ENCODE results near the gene VTA1. TPM values are rescaled to one million over a fixed set of nuclear protein-coding genes. Genes with fewer than 3 reads are reported as not detected.
"Not testable (repeated sequence)": the region's sequence is repeated elsewhere in the genome, so short reads cannot be mapped to it uniquely, and the experiment has no call there.

Gene VTA1
- total RNA-seq, 2 experiments from 2014 or later = 54.7 to 57.3 TPM

- peaks cover 13% of the 10 kb centered on the region for H3K4me1 Mint-ChIP-seq (ENCODE audit: low read depth)
- not testable (repeated sequence) for H3K36me3 Mint-ChIP-seq (ENCODE audit: low read depth); H3K27ac Mint-ChIP-seq; H3K27me3 Mint-ChIP-seq (ENCODE audit: low read depth)
- H3K4me3 Mint-ChIP-seq = peak overlapping the region; percentile 34
- intact Hi-C loops (cut with micrococcal nuclease) = loop anchor here (1.0 kb wide), 1 partner anchor 156 kb away; no protein-coding TSS in a partner anchor
- peak; percentile 58 for DNase-seq
- peaks cover 13% of the 10 kb centered on the region for H3K9me3 Mint-ChIP-seq
- CTCF ChIA-PET = interaction anchor here (0.6 to 1.4 kb wide), 6 partner anchors 11 to 155 kb away, joined by 3 to 6 read pairs (median 4); no protein-coding TSS in a partner anchor
These were observed 85.4 kb downstream of the VTA1 start for GRCh38 chr6:142232206-142233044.

- intact Hi-C loops (cut with micrococcal nuclease) = no loop called here
- no peak for DNase-seq
- Mint-ChIP-seq H3K4me3 (no peak overlapping the region), H3K9me3 (peaks cover 5% of the 10 kb centered on the region), H3K36me3 (ENCODE audit: low read depth) (no peaks in the 10 kb centered on the region), H3K27ac (no peak overlapping the region), H3K4me1 (ENCODE audit: low read depth) (peaks cover 13% of the 10 kb centered on the region), H3K27me3 (ENCODE audit: low read depth) (no peaks in the 10 kb centered on the region)
- CTCF ChIA-PET = interaction anchor here (0.5 to 0.7 kb wide), 3 partner anchors 9 to 237 kb away, joined by 3 to 5 read pairs (median 4); no protein-coding TSS in a partner anchor
These were observed 87.1 kb downstream of the VTA1 start for GRCh38 chr6:142233945-142234682.

GRCh38 chr6:142235272-142235671, 88.2 kb downstream of the VTA1 start:
- H3K4me1 Mint-ChIP-seq (ENCODE audit: low read depth) = peaks cover 13% of the 10 kb centered on the region
- no peaks in the 10 kb centered on the region for H3K27me3 Mint-ChIP-seq (ENCODE audit: low read depth)
- no peaks in the 10 kb centered on the region for H3K36me3 Mint-ChIP-seq (ENCODE audit: low read depth)
- CTCF ChIA-PET = no interaction called here
- intact Hi-C loops (cut with micrococcal nuclease) = no loop called here
- H3K27ac Mint-ChIP-seq = no peak overlapping the region
- no peaks in the 10 kb centered on the region for H3K9me3 Mint-ChIP-seq
- DNase-seq = no peak
- no peak overlapping the region for H3K4me3 Mint-ChIP-seq

GRCh38 chr6:142235791-142236190, 88.7 kb downstream of the VTA1 start:
- intact Hi-C loops (cut with micrococcal nuclease) = no loop called here

GRCh38 chr6:142236691-142237090, 89.6 kb downstream of the VTA1 start:
- DNase-seq = no peak
- H3K27me3 Mint-ChIP-seq (ENCODE audit: low read depth) = no peaks in the 10 kb centered on the region
- H3K4me1 Mint-ChIP-seq (ENCODE audit: low read depth) = peaks cover 13% of the 10 kb centered on the region
- intact Hi-C loops (cut with micrococcal nuclease) = no loop called here
- no peaks in the 10 kb centered on the region for H3K9me3 Mint-ChIP-seq
- no peak overlapping the region for H3K27ac Mint-ChIP-seq
- CTCF ChIA-PET = no interaction called here
- H3K36me3 Mint-ChIP-seq (ENCODE audit: low read depth) = no peaks in the 10 kb centered on the region
- no peak overlapping the region for H3K4me3 Mint-ChIP-seq

More at GRCh38 chr6:142235791-142236190, 88.7 kb downstream of the VTA1 start:
- Mint-ChIP-seq H3K27me3 (ENCODE audit: low read depth) (no peaks in the 10 kb centered on the region), H3K4me1 (ENCODE audit: low read depth) (peaks cover 13% of the 10 kb centered on the region), H3K9me3 (no peaks in the 10 kb centered on the region), H3K4me3 (no peak overlapping the region), H3K27ac (no peak overlapping the region), H3K36me3 (ENCODE audit: low read depth) (no peaks in the 10 kb centered on the region)
- no peak for DNase-seq
- CTCF ChIA-PET = no interaction called here

GRCh38 chr6:142238881-142239280, 91.8 kb downstream of the VTA1 start:
- Mint-ChIP-seq H3K9me3 (no peaks in the 10 kb centered on the region), H3K4me3 (no peak overlapping the region), H3K27me3 (ENCODE audit: low read depth) (no peaks in the 10 kb centered on the region), H3K4me1 (ENCODE audit: low read depth) (no peaks in the 10 kb centered on the region), H3K27ac (no peak overlapping the region), H3K36me3 (ENCODE audit: low read depth) (no peaks in the 10 kb centered on the region)
- DNase-seq = no peak
- CTCF ChIA-PET = interaction anchor here (1.2 kb wide), 1 partner anchor 31 kb away, joined by 4 read pairs; no protein-coding TSS in a partner anchor
- intact Hi-C loops (cut with micrococcal nuclease) = no loop called here

- no peak overlapping the region for H3K27ac Mint-ChIP-seq
- DNase-seq = no peak
- no peak overlapping the region for H3K4me3 Mint-ChIP-seq
- H3K36me3 Mint-ChIP-seq (ENCODE audit: low read depth) = no peaks in the 10 kb centered on the region
- no peaks in the 10 kb centered on the region for H3K27me3 Mint-ChIP-seq (ENCODE audit: low read depth)
- CTCF ChIA-PET = interaction anchor here (1.2 kb wide), 1 partner anchor 32 kb away, joined by 4 read pairs; no protein-coding TSS in a partner anchor
- intact Hi-C loops (cut with micrococcal nuclease) = no loop called here
- no peaks in the 10 kb centered on the region for H3K4me1 Mint-ChIP-seq (ENCODE audit: low read depth)
- H3K9me3 Mint-ChIP-seq = no peaks in the 10 kb centered on the region
These were observed 93.1 kb downstream of the VTA1 start for GRCh38 chr6:142240179-142240578.

- H3K36me3 Mint-ChIP-seq (ENCODE audit: low read depth) = no peaks in the 10 kb centered on the region
- no peaks in the 10 kb centered on the region for H3K9me3 Mint-ChIP-seq
- H3K4me3 Mint-ChIP-seq = no peak overlapping the region
- H3K27ac Mint-ChIP-seq = no peak overlapping the region
- H3K4me1 Mint-ChIP-seq (ENCODE audit: low read depth) = no peaks in the 10 kb centered on the region
- intact Hi-C loops (cut with micrococcal nuclease) = no loop called here
- CTCF ChIA-PET = no interaction called here
- no peaks in the 10 kb centered on the region for H3K27me3 Mint-ChIP-seq (ENCODE audit: low read depth)
- DNase-seq = no peak
These were observed 94.0 kb downstream of the VTA1 start for GRCh38 chr6:142241061-142241460.

GRCh38 chr6:142242269-142242668, 95.2 kb downstream of the VTA1 start:
- intact Hi-C loops (cut with micrococcal nuclease) = no loop called here
- CTCF ChIA-PET = interaction anchor here (1.6 kb wide), 1 partner anchor 10 kb away, joined by 6 read pairs; no protein-coding TSS in a partner anchor
- DNase-seq = no peak
- Mint-ChIP-seq H3K27me3 (ENCODE audit: low read depth) (no peaks in the 10 kb centered on the region), H3K27ac (no peak overlapping the region), H3K9me3 (no peaks in the 10 kb centered on the region), H3K4me1 (ENCODE audit: low read depth) (no peaks in the 10 kb centered on the region), H3K4me3 (no peak overlapping the region), H3K36me3 (ENCODE audit: low read depth) (no peaks in the 10 kb centered on the region)

GRCh38 chr6:142246960-142247359, 99.9 kb downstream of the VTA1 start:
- intact Hi-C loops (cut with micrococcal nuclease) = no loop called here
- no peak for DNase-seq
- Mint-ChIP-seq H3K4me3 (no peak overlapping the region), H3K9me3 (no peaks in the 10 kb centered on the region), H3K36me3 (ENCODE audit: low read depth) (no peaks in the 10 kb centered on the region), H3K27me3 (ENCODE audit: low read depth) (no peaks in the 10 kb centered on the region), H3K4me1 (ENCODE audit: low read depth) (no peaks in the 10 kb centered on the region), H3K27ac (no peak overlapping the region)
- CTCF ChIA-PET = no interaction called here

GRCh38 chr6:142249266-142249665, 102.2 kb downstream of the VTA1 start:
- no peak overlapping the region for H3K27ac Mint-ChIP-seq
- H3K36me3 Mint-ChIP-seq (ENCODE audit: low read depth) = no peaks in the 10 kb centered on the region
- CTCF ChIA-PET = interaction anchor here (0.6 kb wide), 1 partner anchor 225 kb away, joined by 4 read pairs; no protein-coding TSS in a partner anchor
- DNase-seq = no peak
- no peaks in the 10 kb centered on the region for H3K4me1 Mint-ChIP-seq (ENCODE audit: low read depth)
- H3K4me3 Mint-ChIP-seq = no peak overlapping the region
- no peaks in the 10 kb centered on the region for H3K9me3 Mint-ChIP-seq
- intact Hi-C loops (cut with micrococcal nuclease) = no loop called here
- H3K27me3 Mint-ChIP-seq (ENCODE audit: low read depth) = no peaks in the 10 kb centered on the region

- Mint-ChIP-seq H3K4me1 (ENCODE audit: low read depth) (no peaks in the 10 kb centered on the region), H3K27me3 (ENCODE audit: low read depth) (no peaks in the 10 kb centered on the region), H3K9me3 (no peaks in the 10 kb centered on the region), H3K36me3 (ENCODE audit: low read depth) (no peaks in the 10 kb centered on the region), H3K27ac (no peak overlapping the region), H3K4me3 (no peak overlapping the region)
- DNase-seq = no peak
- CTCF ChIA-PET = interaction anchor here (0.6 kb wide), 1 partner anchor 84 kb away, joined by 3 read pairs; no protein-coding TSS in a partner anchor
- intact Hi-C loops (cut with micrococcal nuclease) = no loop called here
These were observed 104.9 kb downstream of the VTA1 start for GRCh38 chr6:142251930-142252445.
